Stimulated activated naive CD4-positive, alpha-beta T cell treated with Interleukin-2 at 50 U/mL for 16 hours (primary cell): ENCODE data around the gene SPRED2.

Experiments
- DNase-seq: peaks from one replicate; lab custom pipeline; 2025; lab: John Stamatoyannopoulos, UW

SPRED2 gene

GRCh38 chr2:65276609-65277008 is 155.8 kb downstream of the SPRED2 start:
- DNase-seq, result no peak

DNA sequence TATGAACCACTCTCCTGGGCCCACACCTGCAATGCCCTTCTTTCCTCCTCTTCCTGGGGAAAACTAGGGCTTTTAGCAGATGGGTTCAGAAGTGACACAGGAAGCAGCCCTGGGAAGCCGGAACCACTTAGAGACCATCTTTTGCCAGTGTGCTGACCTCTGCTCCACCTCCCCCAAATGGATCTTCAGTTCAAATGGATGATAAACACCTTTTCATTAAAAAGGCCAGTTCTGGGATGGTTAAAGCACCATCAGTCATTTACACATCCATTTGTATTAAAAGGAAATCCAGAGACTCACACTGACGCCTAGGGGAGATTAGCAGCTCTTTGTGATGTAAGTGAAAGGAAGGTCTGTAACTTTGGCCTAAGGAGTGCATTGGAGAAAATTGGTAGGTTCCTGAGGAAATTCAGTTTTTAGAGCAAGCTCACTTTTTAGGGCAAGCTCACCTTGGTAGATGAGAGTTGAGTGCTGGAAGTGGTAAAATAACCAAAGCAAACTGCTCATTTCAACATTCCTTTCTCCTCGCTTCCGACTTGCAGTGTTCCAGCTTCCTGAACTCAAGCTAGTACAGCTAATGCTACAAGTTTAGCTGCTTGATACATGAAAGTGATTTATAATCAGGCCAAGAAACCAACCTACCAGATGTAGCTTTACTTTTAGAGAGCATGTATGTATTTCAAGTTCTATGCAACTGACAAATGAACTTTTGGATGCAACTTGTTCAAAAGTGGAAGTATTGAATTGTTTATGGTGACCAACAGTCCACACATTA is 157.1 kb downstream of the SPRED2 start:
- DNase-seq, result no peak

DNA sequence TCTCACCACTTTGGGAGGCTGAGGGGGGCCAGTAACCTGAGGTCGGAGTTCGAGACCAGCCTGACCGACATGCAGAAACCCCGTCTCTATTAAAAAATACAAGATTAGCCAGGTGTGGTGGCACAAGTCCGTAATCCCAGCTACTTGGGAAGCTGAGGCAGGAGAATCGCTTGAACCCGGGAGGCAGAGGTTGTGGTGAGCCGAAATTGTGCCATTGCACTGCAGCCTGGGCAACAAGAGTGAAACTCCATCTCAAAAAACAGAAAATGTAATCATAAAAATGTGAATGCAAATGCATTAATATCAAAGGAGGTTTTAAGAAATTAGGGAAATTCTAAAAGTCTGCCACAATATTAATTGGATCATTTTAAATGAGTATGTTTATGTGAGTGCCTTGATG is 159.1 kb downstream of the SPRED2 start:
- DNase-seq, result no peak

DNA sequence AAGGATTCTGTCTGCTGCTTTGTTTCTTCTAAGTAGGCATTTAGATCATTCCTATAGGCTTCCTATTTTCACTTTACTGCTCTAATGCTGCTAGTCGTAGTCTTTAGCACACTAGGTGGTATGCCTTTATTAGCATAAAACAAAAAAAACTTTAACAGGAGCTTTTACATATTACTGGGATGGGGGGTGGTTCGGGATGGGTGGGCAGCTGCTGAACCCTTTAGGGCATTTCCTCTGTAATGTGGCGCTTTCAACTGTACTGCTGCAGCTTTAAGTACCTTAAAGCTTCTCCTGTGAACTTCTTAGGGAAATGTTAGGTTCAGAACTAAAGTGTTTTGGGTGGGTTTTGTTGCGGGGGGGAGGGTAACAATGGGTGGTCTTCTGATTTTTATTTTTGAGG is 163.4 kb downstream of the SPRED2 start:
- no peak for DNase-seq

DNA sequence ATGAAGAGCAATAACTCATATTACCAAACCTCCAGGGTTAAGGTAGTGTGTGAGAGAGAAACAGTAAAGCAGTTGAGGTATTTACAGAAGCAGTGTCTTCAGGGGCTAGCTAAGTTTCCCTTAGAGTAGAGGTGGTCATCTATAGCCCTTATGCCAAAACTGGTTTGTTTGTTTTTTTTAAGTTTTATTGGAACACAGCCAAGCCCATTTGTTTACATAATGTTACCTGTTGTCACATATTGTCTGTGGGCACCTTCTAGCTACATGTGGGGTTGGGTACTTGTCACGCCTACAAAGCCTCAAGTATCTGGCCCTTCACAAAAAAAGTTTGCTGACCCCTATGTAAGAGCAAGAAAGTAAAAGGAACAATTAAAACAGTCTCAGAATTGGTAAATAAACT is 165.4 kb downstream of the SPRED2 start:
- no peak for DNase-seq

- no peak for DNase-seq
Observed at GRCh38 chr2:65265671-65266045, 166.7 kb downstream of the SPRED2 start.

DNA sequence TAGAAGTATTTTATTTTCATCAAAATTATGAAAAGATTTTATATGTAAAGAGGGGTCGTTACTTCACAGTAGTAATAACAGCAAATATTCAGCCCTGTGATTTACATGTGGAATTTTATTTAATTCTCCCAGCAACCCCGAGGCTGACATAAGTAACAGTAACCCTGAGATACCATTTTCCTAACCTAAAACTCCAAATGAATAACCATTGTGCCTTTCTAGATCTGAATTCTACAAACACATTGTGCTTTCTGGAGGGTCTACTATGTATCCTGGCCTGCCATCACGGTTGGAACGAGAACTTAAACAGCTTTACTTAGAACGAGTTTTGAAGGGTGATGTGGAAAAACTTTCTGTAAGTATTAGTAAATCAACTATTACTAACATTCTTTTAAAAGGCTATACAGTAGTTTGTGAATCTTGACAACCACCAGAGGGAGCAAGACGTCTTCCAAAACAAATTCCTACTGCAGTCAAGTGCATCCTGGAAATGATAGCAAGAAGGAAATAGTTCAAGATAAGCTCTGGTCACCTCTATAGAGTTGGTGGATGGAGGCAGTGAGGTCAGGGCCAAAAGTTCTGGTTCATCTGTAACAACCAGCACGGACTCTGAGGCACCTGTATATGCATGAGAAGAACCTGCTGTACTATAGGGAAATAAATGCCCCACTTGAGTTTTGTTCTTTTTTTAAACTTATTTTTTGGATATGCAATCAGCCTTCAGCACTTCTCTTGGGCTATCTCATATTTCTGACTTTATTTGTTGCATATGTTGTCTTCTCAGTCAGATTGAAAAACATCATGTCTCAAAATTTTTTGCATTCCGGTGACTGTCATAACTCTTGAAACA is 167.4 kb downstream of the SPRED2 start:
- no peak for DNase-seq

DNA sequence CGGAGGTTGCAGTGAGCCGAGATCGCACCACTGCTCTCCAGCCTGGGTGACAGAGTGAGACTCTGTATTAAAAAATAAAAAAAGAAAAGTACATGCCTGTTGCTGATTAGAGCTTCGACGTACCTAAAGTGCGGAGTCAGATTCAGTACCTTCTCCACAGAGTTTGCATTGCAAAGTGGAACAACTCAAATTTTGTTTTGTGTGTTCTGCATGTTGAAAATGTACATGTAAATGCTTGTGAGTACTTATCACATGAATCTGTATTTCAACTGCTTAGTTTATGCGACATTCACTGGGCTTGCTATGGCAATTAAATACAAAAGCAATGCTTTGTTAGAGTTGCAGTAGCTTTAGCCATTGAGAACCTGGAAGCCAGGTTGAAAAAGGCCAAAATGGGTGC is 168.4 kb downstream of the SPRED2 start:
- DNase-seq, result no peak

DNA sequence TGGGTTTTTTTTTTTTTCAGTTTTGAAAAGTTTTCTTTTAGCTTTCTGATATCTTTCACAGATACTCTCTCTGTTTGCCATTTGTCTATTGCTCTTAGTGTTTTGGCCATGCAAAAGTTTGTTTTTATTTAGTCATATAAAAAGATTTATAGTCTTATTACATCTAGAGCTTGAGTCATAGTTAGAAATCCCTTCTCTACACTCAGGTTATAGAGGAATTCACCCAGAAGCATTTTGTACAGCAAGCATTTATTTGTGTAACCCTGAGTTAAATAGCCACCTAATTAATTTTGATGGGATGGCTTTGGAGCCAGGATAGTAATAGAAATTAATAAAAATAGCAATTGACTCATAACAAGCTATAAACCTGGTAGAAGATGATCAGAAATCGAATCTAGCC is 169.1 kb downstream of the SPRED2 start:
- no peak for DNase-seq

DNA sequence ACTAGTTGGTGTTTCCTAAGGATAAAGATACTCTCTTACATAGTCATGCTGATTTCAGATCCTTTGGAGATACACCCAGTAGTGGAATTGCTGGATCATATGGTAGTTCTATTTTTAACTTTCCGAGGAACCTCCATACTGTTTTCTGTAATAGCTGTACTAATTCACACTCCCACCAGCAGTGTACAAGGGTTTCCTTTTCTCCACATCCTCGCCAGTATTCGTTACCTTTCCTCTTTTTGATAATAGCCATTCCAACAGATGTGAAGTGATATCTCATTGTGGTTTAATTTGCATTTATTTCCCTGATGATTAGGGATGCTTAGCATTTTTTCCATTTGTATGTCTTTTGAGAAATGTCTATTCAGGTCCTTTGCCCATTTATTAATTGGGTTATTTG is 170.7 kb downstream of the SPRED2 start:
- DNase-seq, result no peak
